Neural progenitor cell (in vitro differentiated cells): ENCODE results near the gene ZSWIM6. TPM values are rescaled to one million over a fixed set of nuclear protein-coding genes. Genes with fewer than 3 reads are reported as not detected.

Experiments
- DNase-seq: peaks from one replicate; pipeline ENCODE4 v3.0.0-alpha.2; 2016; ENCODE audit warnings: low spot score
- H2AFZ ChIP-seq: fragments of 200-600 bp; sonication (generic); replicated peaks from 2 replicates; pipeline ENCODE4 v1.6.1; 2016; ENCODE audit warnings: antibody characterized with exemption
- H3F3A ChIP-seq: fragments of 200-600 bp; sonication (generic); 2 replicates; pipeline ENCODE4 v1.6.1; 2016; ENCODE audit warnings: antibody characterized with exemption, low read depth
- H3K27ac ChIP-seq: fragments of 200-600 bp; sonication (generic); 2 replicates; pipeline ENCODE4 v1.5.1; 2016; ENCODE audit warnings: mild to moderate bottlenecking
- H3K27me3 ChIP-seq: fragments of 200-600 bp; sonication (generic); 2 replicates; pipeline ENCODE4 v1.6.1; 2016; ENCODE audit warnings: mild to moderate bottlenecking, moderate library complexity
- H3K36me3 ChIP-seq: fragments of 200-600 bp; sonication (generic); 2 replicates; pipeline ENCODE4 v1.5.1; 2016
- H3K4me1 ChIP-seq: fragments of 200-600 bp; sonication (generic); 2 replicates; pipeline ENCODE4 v1.6.1; 2016; ENCODE audit warnings: mixed run types
- H3K4me2 ChIP-seq: fragments of 200-600 bp; sonication (generic); 2 replicates; pipeline ENCODE4 v1.6.1; 2016
- H3K4me3 ChIP-seq: fragments of 200-600 bp; sonication (generic); 2 replicates; pipeline ENCODE4 v1.5.1; 2016
- H3K79me2 ChIP-seq: fragments of 200-600 bp; sonication (generic); 2 replicates; pipeline ENCODE4 v1.6.1; 2016; ENCODE audit warnings: low read depth
- H3K9ac ChIP-seq: fragments of 200-600 bp; sonication (generic); 2 replicates; pipeline ENCODE4 v1.6.1; 2016
- H3K9me3 ChIP-seq: fragments of 200-600 bp; sonication (generic); 2 replicates; pipeline ENCODE4 v1.5.1; 2016; ENCODE audit warnings: low read depth
- H4K20me1 ChIP-seq: fragments of 200-600 bp; sonication (generic); 2 replicates; pipeline ENCODE4 v1.6.1; 2016; ENCODE audit warnings: low read depth
- H3K27ac Mint-ChIP-seq: 3 replicates; pipeline ENCODE4 v1.8.0; 2021; ENCODE audit warnings: mixed read lengths
- H3K27me3 Mint-ChIP-seq: 2 replicates; pipeline ENCODE4 v1.8.0; 2022; ENCODE audit warnings: low read depth, mild to moderate bottlenecking, inconsistent platforms, moderate library complexity, mixed read lengths; ENCODE audit not compliant: insufficient read depth
- H3K36me3 Mint-ChIP-seq: 3 replicates; pipeline ENCODE4 v1.8.0; 2021; ENCODE audit warnings: mixed read lengths
- H3K4me1 Mint-ChIP-seq: 3 replicates; pipeline ENCODE4 v1.8.0; 2021; ENCODE audit warnings: mixed read lengths
- H3K4me3 Mint-ChIP-seq: 3 replicates; pipeline ENCODE4 v1.8.0; 2021; ENCODE audit warnings: mild to moderate bottlenecking, moderate library complexity, mixed read lengths
- H3K9me3 Mint-ChIP-seq: 3 replicates; pipeline ENCODE4 v1.8.0; 2020; ENCODE audit warnings: mixed read lengths
- EZH2 ChIP-seq: fragments of 200-600 bp; sonication (generic); IDR thresholded peaks from 2 replicates; pipeline ENCODE4 v1.6.1; 2017; ENCODE audit warnings: antibody characterized with exemption, mild to moderate bottlenecking, moderate library complexity
- EZH2phosphoT487 ChIP-seq: fragments of 200-600 bp; sonication (generic); IDR thresholded peaks from 2 replicates; pipeline ENCODE4 v1.6.1; 2017; ENCODE audit warnings: antibody characterized with exemption
- total RNA-seq: library from RNA; depleted of rRNA; stranded (reverse); fragments of >200 nt; gene quantifications from 2 replicates; pipeline ENCODE4 v1.2.3, GENCODE V29; 2015; ENCODE audit warnings: low replicate concordance
- TF ChIP-seq, protein P1 (sequence below): fragments of 200-600 bp; sonication (generic); IDR thresholded peaks from 2 replicates; pipeline ENCODE4 v1.5.1; 2017; ENCODE audit warnings: antibody characterized with exemption, mild to moderate bottlenecking

The ZSWIM6 gene
- total RNA-seq, 1 donor from 2014 or later: 32.2 TPM

DNA sequence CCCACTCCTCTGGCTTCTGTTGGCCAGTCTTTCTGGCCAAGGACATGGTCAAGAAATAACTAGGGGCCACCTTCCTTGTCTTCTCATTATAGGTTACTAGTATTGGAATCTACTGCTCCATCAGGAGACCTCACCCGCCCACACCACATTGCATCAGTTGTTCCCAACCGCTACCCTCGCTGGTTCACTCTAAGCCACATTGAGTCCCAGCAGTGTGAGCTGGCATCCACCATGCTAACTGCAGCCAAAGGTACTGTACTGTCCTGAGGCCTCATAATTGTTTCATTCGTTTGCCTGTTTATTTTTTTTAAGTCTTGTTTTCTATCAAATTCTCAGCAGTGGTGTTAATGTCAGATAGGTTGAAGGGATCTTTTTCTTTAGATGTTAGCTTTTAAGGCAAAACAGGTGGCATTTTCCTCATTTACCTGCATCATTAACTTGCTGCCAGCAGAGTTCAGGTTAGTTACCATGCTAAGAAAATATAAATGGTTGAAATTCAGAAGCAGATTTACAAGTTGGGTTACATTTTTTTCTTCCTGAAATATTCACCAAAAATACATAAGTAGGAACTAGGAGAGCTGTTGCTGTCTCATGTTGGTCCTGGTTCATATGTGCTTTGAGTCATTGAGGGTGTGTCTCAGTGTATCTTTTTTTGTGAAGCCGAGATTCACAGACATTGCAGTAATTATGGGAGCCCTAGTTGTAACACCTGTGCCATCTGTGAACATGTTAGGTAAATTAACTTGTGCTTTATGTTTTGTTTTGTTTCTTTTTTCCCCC, 206.9 kb downstream of the ZSWIM6 start:
- H3K9me3 Mint-ChIP-seq: peaks cover 19% of the 10 kb centered on the region
- DNase-seq: no peak

DNA sequence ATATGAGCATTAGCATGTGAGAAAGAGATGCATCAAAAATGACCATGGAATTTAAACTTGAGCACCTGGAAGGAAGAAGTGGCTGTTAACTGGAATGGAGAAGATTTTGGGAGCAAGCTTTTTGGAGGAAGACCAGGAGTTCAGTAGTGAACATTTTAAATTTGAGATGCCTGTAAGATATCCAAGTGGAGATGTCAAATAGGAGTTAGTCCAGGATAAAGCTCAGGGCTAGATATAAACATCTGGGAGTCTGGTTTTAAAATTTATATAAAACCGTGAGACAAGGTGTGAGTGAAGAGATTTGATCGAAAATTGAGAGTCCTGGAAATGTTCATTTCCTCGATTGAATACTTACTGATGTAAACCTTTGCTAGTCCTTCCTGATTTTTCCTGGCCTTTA, 217.5 kb downstream of the ZSWIM6 start:
- H3K9me3 Mint-ChIP-seq: peaks cover 4% of the 10 kb centered on the region
- peaks cover 17% of the 10 kb centered on the region for H3K36me3 Mint-ChIP-seq
- H3K27ac Mint-ChIP-seq: no peak overlapping the region
- no peak for DNase-seq
- no peaks in the 10 kb centered on the region for H4K20me1 ChIP-seq
- no peaks in the 10 kb centered on the region for H3K9me3 ChIP-seq
- H3K27me3 Mint-ChIP-seq: peaks cover 2% of the 10 kb centered on the region
- no peak overlapping the region for H3K4me2 ChIP-seq
- H3K36me3 ChIP-seq: peaks cover 2% of the 10 kb centered on the region
- no peak overlapping the region for H3K27ac ChIP-seq
- H3K4me3 ChIP-seq: no peak overlapping the region
- no peaks in the 10 kb centered on the region for H3K79me2 ChIP-seq
- H3K4me1 Mint-ChIP-seq: peaks cover 3% of the 10 kb centered on the region
- H3K9ac ChIP-seq: no peak overlapping the region
- H3K4me3 Mint-ChIP-seq: no peak overlapping the region
- no peaks in the 10 kb centered on the region for H3K27me3 ChIP-seq
- TF ChIP-seq, protein P1, sequence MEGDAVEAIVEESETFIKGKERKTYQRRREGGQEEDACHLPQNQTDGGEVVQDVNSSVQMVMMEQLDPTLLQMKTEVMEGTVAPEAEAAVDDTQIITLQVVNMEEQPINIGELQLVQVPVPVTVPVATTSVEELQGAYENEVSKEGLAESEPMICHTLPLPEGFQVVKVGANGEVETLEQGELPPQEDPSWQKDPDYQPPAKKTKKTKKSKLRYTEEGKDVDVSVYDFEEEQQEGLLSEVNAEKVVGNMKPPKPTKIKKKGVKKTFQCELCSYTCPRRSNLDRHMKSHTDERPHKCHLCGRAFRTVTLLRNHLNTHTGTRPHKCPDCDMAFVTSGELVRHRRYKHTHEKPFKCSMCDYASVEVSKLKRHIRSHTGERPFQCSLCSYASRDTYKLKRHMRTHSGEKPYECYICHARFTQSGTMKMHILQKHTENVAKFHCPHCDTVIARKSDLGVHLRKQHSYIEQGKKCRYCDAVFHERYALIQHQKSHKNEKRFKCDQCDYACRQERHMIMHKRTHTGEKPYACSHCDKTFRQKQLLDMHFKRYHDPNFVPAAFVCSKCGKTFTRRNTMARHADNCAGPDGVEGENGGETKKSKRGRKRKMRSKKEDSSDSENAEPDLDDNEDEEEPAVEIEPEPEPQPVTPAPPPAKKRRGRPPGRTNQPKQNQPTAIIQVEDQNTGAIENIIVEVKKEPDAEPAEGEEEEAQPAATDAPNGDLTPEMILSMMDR: no peak
- H3K4me1 ChIP-seq: no peaks in the 10 kb centered on the region
- H3F3A ChIP-seq: no peaks in the 10 kb centered on the region
- H2AFZ ChIP-seq: no peak overlapping the region

More for the DNA sequence above, 206.9 kb downstream of the ZSWIM6 start:
- Histone ChIP-seq H3K9ac (no peak overlapping the region), H3K36me3 (peaks cover 44% of the 10 kb centered on the region), H3K4me1 (no peaks in the 10 kb centered on the region), H3K27ac (no peak overlapping the region), H3K4me3 (no peak overlapping the region), H4K20me1 (no peaks in the 10 kb centered on the region), H3K4me2 (no peak overlapping the region), H3K79me2 (no peaks in the 10 kb centered on the region), H3F3A (no peaks in the 10 kb centered on the region), H2AFZ (no peak overlapping the region), H3K9me3 (peaks cover 12% of the 10 kb centered on the region), H3K27me3 (no peaks in the 10 kb centered on the region)
- peaks cover 63% of the 10 kb centered on the region for H3K36me3 Mint-ChIP-seq
- TF ChIP-seq EZH2: no peak
- TF ChIP-seq, protein P1: no peak
- no peak for TF ChIP-seq EZH2phosphoT487
- H3K4me1 Mint-ChIP-seq: no peaks in the 10 kb centered on the region
- peak overlapping the region; percentile 75 for H3K27ac Mint-ChIP-seq
- no peak overlapping the region for H3K4me3 Mint-ChIP-seq
- peaks cover 2% of the 10 kb centered on the region for H3K27me3 Mint-ChIP-seq

DNA sequence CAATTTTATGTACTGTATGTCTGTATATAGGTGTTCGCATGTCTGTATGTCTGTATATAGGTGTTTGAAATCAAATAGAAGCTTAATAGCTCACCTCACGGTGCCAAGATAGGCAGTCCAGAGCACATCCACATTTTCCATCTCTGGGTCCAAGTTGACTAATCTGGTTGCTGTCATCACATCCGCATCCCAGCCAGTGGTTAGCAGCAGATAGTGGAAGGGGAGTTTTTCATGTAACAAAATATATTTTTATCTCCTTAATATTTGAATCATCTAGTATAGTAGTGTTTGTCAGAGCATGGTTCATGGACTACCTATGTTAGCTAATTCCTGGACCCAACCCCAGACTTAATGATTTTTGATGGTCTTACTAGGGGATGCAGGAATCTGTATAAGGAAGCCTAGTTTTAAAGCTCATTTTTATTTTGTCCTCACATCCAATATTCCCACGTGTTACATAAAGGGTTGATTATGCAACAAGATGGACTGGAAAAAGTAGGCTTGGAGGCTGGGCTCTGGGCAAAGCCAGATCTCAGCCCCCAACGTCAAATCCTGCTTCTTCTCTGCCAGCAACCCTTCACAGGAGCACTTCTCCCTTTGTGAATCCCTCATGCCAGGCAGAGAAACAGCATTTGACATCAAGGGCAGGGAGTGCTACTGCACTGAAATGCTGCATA, 219.7 kb downstream of the ZSWIM6 start:
- peaks cover 4% of the 10 kb centered on the region for H3K27me3 Mint-ChIP-seq
- DNase-seq: no peak
- no peaks in the 10 kb centered on the region for H3F3A ChIP-seq
- no peaks in the 10 kb centered on the region for H3K4me1 ChIP-seq
- H3K36me3 Mint-ChIP-seq: peaks cover 8% of the 10 kb centered on the region
- H2AFZ ChIP-seq: no peak overlapping the region
- no peaks in the 10 kb centered on the region for H3K9me3 ChIP-seq
- peaks cover 3% of the 10 kb centered on the region for H3K4me1 Mint-ChIP-seq
- H3K27me3 ChIP-seq: no peaks in the 10 kb centered on the region
- no peaks in the 10 kb centered on the region for H3K79me2 ChIP-seq
- no peak overlapping the region for H3K4me3 Mint-ChIP-seq
- no peaks in the 10 kb centered on the region for H4K20me1 ChIP-seq
- H3K4me2 ChIP-seq: no peak overlapping the region
- TF ChIP-seq EZH2 (no peak), EZH2phosphoT487 (no peak)
- TF ChIP-seq, protein P1: no peak
- H3K9ac ChIP-seq: no peak overlapping the region
- no peak overlapping the region for H3K4me3 ChIP-seq
- peaks cover 10% of the 10 kb centered on the region for H3K9me3 Mint-ChIP-seq
- no peak overlapping the region for H3K27ac Mint-ChIP-seq
- H3K27ac ChIP-seq: no peak overlapping the region
- no peaks in the 10 kb centered on the region for H3K36me3 ChIP-seq
